Left ventricle myocardium superior (tissue), 1 donor: Measurements from ENCODE around the gene BRD2. TPM values are rescaled to one million over a fixed set of nuclear protein-coding genes. Genes with fewer than 3 reads are reported as not detected.
A peak's percentile ranks its signal among the peaks of the same experiment; 100 is the strongest.

Experiments
- ATAC-seq: fragments of 200-7000 bp; cut with Tn5 transposase; one replicate; pipeline ENCODE4 v1.9.1; 2020; ENCODE audit warnings: mild to moderate bottlenecking, moderate library complexity
- DNase-seq: peaks from one replicate; pipeline ENCODE4 v3.0.0-alpha.2; 2020
- intact Hi-C: fragments of 100-400 bp; cut with micrococcal nuclease; formaldehyde crosslinking; loops from one replicate; pipeline ENCODE4 v1.11.0; 2022
- total RNA-seq: library from RNA; stranded (reverse); fragmentation: NEBNext Ultra II Directional; extraction: Animal tissue kit (Norgen Biotek cat#: 25700); gene quantifications from one replicate; pipeline ENCODE4 v1.2.1, GENCODE V29; 2021
- donor health status: DM: no; HTN: yes; CAD: no; lungs with severe emphysema.

Gene BRD2
- total RNA-seq, 1 donor from 2014 or later: 73.8 TPM

DNA sequence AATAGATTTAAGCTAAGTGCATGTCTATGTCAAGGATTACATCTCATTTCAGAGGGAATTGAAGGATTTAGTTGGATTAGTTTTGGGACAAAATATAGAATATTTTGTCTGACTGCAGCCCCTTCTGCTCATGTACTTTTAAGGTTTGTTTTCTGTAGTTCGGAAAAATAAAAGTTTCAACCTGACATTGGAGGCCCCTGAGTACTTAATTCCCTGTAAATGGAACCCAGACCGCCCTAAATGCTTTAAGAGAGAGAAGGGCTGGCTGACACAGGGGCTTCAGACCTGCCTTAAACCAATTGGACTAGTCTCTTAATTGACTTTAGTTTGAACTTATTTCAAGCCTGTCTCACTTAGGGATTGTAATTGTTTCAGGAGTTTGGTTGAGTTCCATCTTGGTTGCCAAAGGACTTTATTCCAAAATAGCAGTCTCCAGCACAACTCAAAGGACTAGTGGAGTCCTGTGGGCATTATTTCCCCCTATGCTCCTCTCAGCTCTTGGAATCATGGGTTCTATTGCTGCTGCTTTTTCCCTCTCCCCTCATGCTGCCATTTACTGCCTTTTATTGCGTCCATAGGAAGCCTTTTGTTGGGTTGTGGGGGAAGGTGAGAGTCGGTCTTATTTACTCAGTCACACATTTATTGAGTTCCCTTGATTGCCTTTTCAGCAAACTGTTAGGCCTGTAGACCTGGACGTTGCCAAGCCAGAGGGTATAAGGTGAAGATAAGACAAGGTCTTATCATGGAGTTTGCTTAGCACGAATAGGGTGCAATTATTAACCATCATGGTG, 14.5 kb downstream of the BRD2 start:
- ATAC-seq (peak; percentile 5), DNase-seq (no peak)
- intact Hi-C loops: loop anchor here (5.0 kb wide), 2 partner anchors 51 to 96 kb away; no protein-coding TSS in a partner anchor

DNA sequence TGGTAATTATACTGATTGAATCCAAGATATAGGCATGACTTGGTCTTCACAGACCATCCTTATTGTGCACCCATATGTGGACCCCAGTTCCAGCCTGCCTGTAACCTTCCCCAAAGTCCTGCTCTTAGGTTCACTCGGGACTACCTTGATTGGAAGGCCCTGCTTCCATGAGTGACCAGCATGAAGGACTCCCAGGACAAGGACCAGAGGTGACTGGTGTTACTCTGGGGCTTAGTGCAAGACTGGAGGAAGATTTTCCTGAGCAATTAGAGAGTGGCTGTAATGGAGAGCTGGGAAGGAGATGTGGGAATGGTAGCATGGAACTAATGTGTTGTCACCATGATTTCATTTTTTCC, 15.1 kb downstream of the BRD2 start:
- no peak for DNase-seq
- intact Hi-C loops: loop anchor here (5.0 kb wide), 2 partner anchors 51 to 96 kb away; no protein-coding TSS in a partner anchor
- ATAC-seq: peak; percentile 14

DNA sequence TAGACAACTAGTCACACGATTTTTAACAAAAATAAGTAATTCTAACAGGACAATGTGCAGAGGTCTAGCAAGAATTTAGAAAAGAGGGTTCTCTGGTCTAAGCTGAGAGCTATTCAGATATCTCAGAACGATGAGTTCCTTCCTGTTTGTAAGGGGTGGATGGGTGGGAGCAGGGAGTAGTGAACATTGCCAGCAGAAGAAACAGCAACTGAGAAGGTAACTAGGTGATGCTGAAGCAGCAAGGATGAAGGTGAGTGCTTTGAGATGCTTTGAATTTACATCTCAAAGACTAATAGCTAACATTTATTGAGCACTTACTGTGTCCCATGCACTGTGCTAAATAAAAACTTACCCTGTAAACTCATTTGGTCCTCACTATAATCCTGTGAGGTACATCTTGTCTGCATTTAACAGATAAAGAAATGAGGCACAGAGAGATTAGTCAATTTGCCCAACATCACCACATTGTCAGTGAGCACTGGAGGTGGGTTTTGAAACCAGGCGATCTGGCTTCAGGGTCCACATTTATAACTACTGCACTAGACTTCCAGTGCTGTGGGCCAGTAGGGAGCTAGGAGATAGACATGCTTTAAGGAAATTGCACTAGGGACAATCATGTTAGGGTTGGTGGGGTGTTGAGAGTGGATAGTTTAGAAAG, 15.7 kb downstream of the BRD2 start:
- ATAC-seq (peak; percentile 2), DNase-seq (no peak)
- intact Hi-C loops: loop anchor here (5.0 kb wide), 2 partner anchors 52 to 97 kb away; no protein-coding TSS in a partner anchor

DNA sequence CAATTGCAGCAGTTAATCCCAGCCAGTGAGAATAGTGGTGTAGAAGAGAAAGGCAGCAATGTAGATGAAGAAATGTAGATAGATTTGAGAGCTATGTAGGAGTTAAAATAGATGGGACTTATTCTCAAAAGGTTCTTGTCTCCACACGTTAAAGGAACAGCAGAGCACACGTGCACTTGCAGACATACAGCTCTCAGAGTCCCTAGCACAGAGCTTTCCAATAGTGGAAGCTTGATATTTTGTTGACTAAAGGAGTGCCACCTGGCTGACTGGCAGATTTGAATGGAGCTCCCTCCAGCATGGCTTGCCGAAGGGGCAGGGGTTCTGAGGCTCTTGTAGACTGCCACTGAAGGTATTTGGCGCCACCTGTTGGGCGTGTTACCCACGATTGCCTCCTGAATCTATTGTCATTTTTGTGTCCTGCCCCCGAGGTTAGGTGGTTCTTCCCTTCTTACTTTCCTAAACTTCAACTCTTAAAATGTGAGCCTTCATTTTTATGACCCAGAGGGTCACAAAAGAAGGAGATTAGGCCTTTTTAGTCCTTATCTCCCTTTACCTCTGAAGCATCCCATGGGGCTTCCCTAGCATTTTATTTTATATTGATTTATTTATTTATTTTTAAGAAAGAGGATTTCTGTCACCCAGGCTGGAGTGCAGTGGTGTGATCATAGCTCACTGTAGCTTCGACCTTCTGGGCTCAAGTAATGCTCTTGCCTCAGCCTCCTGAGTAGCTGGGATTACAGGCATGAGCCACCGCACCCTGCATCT, 16.4 kb downstream of the BRD2 start:
- peak; percentile 94 for DNase-seq
- intact Hi-C loops: loop anchor here (5.0 kb wide), 2 partner anchors 53 to 98 kb away; no protein-coding TSS in a partner anchor
- ATAC-seq: peak; percentile 83

DNA sequence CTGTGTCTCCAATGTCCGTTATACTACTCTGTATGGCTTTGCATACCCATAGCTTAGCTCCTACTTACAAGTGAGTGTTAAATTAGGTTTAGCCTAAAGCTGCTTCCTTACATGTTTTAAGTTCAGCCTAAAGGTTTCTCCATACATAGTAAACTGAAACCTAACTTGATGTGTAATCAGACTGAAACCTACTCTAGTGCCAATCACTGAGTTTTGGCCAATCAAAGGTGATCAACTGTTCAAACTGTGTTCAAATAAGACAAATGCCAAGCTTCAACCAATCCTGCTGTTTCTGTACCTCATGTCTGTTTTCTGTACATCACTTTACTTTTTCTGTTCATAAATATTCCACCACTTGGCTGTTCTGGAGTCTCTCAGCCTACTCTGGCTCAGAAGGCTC, 21.0 kb downstream of the BRD2 start:
- intact Hi-C loops: no loop called here
- DNase-seq (no peak), ATAC-seq (no peak)

DNA sequence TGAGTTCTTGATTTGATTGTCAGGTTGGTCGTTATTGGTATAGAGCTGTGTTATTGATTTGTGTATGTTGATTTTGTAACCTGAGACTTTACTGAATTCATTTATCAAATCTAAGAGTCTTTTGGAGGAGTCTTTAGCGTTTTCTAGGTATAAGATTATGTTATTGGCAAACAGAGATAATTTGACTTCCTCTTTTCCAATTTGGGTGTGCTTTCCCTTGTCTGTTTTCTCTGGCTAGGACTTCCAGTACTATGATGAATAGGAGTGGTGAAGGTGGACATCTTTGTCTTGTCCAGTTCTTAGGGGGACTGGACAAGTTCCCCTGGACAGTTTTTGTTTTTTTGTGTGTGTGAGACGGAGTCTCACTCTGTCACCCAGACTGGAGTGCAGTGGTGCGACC, 23.6 kb downstream of the BRD2 start:
- no peak for DNase-seq
- no peak for ATAC-seq
- intact Hi-C loops: no loop called here

DNA sequence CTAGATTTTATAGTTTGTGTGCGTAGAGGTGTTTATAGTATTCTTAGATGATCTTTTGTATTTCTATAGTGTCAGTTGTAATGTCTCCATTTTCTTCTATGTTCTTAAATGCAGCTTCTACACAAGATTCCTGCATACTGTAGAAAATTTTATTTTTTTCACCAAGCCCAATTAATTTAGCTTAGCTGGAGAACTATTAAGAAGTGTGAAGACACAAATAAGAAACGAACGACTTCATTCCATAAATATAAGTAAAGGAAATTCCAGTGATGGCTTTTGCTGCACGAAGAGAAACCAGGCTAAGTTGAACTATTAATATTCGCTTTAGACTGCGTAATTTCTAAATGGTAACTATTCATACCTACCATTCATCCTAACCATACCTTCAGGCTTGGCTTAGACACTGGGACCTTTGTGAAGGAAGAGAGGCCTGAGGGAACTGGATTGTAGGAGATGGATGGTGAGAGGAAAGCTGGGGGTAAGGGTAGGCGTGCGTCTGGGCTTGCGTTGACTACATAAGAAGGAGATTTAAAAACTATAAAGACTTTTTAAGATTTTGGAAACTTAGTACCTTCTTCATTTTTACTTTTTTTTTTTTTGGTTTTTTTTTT, 25.1 kb downstream of the BRD2 start:
- no peak for ATAC-seq
- no peak for DNase-seq
- intact Hi-C loops: no loop called here

DNA sequence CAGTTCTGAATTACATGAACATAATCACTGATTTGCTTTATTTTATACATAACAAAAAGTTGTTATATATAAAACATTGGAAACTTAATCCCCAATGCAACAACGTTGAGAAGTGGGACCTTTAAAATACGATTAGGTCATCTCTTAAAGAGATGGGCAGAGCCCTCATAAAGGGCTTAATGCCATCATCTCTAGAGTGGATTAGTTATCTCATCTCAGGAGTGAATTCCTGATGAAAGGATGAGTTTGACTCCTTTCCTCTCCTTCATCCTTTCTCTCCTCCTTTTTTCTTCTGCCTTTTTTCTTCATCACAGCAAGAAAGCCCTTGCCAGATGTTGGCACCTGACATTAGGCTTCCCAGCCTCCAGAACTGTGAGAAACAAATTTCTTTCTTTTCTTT, 27.1 kb downstream of the BRD2 start:
- no peak for DNase-seq
- intact Hi-C loops: no loop called here

DNA sequence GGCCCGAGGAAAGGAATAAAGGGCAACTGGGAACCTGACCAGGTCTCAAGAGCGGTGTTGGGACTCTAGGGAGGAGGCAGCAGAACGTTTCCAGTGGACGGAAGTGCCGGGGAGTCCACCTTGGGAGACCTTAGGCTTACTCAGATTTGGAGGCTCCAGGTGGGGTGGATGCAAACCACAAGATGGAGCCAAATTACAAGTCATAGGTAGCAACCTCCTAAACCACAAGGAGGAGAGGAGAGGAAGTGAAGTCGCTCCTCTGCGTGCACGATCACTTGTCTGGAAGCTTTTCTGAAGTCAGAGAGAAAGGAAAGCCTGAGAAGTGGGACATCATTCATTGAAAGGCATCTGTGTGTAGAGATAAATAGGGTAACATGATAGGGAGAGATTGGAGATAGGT, 31.7 kb downstream of the BRD2 start:
- intact Hi-C loops: no loop called here
- DNase-seq (no peak), ATAC-seq (no peak)

More for the DNA sequence above, 27.1 kb downstream of the BRD2 start:
- no peak for ATAC-seq

DNA sequence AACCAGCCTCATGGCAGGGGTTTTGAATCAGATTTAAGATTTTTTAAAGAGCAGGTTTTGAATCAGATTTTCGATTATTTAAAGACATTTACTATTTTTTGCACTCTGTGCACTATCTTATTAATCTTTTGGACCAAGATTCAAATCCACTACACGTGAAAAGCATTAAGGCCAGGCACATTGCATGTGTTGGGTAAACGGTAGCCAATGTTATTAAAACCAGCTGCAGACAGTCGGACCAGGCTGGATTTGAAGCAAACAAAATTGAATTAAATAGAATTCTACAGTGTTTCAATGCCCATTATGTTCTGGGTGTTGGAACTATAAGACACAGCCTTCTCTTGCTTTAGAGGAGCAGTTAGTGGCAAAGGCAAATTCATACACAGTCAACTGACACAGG, 33.3 kb downstream of the BRD2 start:
- no peak for DNase-seq
- ATAC-seq: no peak
- intact Hi-C loops: no loop called here

DNA sequence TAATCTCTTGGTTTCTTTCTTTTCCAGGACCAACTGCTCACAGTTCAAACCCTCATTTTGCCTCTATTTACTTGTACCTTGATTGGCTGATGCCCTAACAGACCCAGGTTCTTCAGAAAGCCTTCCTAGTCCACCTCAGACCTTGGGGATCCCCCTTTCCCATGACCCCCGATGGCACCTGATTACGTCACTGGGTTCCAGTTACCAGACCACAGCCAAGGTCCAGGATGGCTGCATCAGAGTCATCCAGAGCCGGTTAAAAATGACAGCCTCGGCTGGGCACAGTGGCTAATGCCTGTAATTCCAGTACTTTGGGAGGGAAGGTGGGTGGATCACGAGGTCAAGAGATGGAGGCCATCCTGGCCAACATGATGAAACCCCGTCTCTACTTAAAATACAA, 36.5 kb downstream of the BRD2 start:
- DNase-seq (no peak), ATAC-seq (no peak)
- intact Hi-C loops: no loop called here

DNA sequence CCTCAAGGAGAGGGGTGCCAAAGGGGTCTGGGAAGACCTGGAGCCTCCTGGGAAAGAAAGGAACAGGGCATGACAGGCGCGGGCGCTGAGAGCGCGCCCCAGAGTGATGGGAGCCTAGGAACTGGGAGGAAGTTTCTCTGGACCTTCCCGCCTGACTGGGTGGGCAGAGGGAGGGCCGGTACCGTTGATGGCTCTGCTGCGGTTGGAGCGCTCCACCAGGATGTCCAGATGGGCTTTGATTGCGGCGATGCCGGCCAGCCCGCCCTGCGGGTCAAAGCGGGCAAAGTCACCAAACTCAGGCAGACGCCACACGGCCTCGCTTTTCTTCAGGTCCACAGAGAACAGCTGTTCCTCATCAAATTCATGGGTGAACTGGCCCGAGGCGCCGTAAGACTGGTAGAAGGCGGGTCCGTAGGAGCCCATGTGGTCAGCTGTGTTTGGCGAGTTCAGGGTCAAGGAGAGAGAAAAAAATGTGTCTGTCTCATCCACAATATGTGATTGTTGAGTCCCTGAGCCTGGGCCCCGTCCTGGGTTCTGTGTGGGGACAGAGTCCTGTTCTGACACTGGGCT, 39.5 kb downstream of the BRD2 start:
- ATAC-seq (no peak), DNase-seq (no peak)
- intact Hi-C loops: no loop called here

DNA sequence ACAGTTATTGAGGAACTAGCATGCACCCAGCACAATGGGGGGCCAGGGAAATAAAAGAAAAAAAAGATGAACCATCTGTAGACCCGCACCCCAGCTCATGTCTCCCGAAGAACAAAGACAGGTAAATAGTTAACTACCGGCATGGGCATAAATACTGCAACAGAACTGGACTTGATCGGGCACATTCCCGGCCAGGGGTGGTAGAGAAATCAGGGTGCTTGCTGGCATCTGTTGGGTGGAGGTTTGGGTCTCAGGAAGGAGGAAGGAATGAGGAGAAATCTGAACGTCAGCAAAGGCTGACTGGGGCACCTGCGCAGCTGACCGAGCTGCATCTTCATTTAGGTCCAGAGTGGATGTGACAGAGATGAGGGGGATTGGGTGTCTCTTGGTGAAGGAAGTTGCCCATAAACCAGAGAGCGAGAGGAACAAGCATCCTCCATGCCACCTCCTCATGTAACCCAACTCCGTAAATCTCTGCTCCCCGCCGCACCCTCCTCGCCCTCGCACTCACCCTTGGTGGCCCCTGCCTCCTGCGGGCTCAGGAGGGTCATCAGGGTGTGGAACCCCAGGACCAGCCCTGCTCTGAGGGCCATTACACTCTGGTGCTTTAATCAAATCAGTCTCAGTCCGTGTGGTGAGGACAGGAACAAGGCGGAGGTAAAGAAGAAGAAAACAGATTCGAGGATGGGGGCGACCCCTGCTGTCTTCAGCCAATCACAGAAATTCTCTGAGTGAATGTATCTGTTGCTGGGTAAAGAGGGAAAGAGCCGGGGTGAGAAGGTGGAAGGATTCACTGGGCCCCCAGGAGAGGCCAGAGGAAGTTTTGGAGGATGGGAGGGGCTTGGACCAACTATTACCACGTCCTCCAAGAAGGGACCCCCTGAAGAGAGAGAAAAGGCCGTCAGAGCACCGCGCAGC, 40.8 kb downstream of the BRD2 start, which contains the start of gene HLA-DOA:
TSS of gene HLA-DOA (minus strand) at position 648 of the 918 bp plus-strand sequence.
- no peak for DNase-seq
- intact Hi-C loops: no loop called here

DNA sequence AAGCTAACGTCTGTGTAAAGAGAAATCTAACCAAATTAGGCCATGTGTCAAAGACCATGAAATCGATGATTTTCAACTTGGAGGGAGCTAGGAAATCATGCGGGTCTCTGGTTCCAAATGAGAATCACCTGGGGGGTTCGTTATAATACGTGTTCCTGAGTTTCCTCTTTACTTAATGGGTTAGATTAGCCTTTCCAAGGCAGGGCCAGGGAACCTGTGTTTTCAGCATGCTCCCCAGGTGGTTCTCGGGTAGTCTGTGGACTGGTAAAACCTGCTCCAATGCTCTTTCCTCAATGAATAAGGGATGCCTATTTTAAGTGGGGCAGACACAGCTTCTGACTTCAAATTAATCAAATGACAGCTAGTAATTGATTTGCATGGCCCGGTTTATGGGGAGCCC, 42.0 kb downstream of the BRD2 start:
- intact Hi-C loops: loop anchor here (10.0 kb wide), 1 partner anchor 234 kb away; no protein-coding TSS in a partner anchor
- DNase-seq (no peak), ATAC-seq (no peak)

More for the DNA sequence above, 40.8 kb downstream of the BRD2 start, which contains the start of gene HLA-DOA:
- ATAC-seq: peak; percentile 64

DNA sequence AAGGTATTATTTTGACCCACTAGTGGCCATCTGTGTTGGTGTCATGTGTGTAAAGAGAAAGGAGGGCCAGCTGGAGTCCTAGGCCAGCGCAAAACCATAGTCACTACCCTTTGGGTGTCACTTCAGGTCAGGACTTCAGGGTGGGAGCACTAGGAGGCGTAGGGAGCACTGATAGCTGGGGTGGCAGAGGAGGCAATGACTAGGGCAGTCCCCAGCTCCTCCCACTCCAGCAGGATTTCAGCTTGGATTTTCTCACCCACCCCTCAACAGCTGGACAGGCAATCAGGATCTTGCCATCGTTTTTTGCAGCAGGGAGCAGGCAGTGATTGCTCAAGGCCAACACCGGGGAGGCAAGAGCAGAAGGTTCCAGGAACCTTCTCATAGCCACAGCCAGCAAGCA, 45.2 kb downstream of the BRD2 start:
- intact Hi-C loops: loop anchor here (10.0 kb wide), 1 partner anchor 231 kb away; no protein-coding TSS in a partner anchor
- peak; percentile 9 for ATAC-seq
- DNase-seq: no peak

DNA sequence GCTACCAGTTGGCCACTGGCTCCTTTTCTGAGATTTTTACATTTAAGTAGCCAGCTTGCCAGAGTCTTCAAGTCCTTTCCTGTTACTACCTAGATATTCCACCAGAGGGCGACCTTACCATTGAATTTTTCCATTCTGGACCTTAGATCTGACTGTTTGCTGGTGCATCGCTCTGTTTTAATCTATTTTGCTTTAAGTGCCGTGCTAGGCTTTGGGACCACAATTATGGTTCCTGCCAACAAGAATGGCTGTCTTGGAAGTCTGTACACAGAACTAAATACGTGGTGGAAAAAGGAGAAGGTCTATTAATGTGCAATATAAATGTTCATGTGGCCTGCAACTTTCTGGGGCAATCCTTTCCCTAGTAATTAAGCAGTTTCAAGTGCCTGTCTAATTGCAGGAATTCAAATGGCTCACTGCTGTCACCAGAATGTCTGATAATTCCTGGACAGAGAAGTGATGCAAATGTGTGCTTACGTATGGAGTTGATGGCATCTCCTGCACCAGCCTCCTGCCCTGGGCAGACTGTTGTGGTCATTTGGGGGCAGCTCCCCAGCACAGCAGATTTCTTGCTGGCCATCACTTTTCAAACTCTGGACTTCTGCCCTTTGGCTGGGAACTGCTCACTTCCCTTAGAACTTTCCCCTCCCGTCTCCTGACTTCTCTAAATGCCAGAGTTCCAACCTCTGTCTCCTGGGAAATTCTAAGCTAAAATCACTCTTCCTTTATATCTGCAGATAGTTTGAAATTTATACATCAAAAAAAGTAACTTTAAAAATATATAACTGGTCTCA, 46.6 kb downstream of the BRD2 start:
- intact Hi-C loops: loop anchor here (5.0 to 10.0 kb wide), 2 partner anchors 67 to 230 kb away; no protein-coding TSS in a partner anchor

DNA sequence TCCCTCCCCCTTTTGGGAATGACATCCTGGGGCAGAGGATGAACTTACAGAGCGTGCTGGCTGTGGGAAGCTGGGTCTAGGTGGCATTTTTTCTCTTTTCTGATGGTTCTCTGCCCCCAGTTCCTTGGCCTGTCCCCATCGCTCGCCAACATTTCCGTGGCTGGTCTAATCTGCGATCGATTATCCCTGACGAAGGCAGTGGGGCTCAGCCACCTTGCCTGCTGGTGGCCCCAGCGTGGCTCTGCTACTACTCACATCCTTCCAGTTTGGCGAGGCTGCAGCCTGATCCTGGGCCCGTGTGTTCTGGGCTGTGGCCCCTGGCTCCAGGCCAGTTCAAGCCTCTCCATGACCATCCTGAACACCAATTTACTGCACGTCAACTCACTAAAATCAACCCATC, 47.4 kb downstream of the BRD2 start:
- ATAC-seq: no peak
- intact Hi-C loops: loop anchor here (5.0 to 10.0 kb wide), 2 partner anchors 67 to 229 kb away; no protein-coding TSS in a partner anchor
- no peak for DNase-seq

More for the DNA sequence above, 46.6 kb downstream of the BRD2 start:
- DNase-seq (no peak), ATAC-seq (peak; percentile 72)
